Measurements from ENCODE around the gene CLEC2D. TPM values are rescaled to one million over a fixed set of nuclear protein-coding genes. Genes with fewer than 3 reads are reported as not detected.

CLEC2D gene
- total and polyA plus RNA-seq, 10 of the 15 experiments (the other 5 are each of a cell fraction or from before 2014, with no cell fraction given) = 4.6 to 29.8 (median 16.0) TPM

GRCh38 chr12:9626291-9626690 lies 43.2 kb upstream of the CLEC2D start:
- Histone ChIP-seq H3K9me3 (replicated peaks; ENCODE audit: control insufficient read depth, insufficient read depth, low read length) (no peaks in the 10 kb centered on the region; the same call in 2 of the 3 replicates), H4K20me1 (ENCODE audit: control insufficient read depth, insufficient read depth) (no peaks in the 10 kb centered on the region), H2AFZ (ENCODE audit: control insufficient read depth, low read depth, low read length) (no peak overlapping the region), H3K4me2 (ENCODE audit: control insufficient read depth, insufficient read depth) (no peak overlapping the region), H3K4me3 (no peak overlapping the region), H3K9ac (ENCODE audit: control insufficient read depth, insufficient read depth, low read length) (no peak overlapping the region), H3K36me3 (ENCODE audit: control insufficient read depth in 2 of 2, insufficient read depth in 2 of 2, low read length in 1 of 2) (no peaks in the 10 kb centered on the region), H3K4me1 (ENCODE audit: control insufficient read depth, insufficient read depth, low read length) (no peaks in the 10 kb centered on the region), H3K79me2 (ENCODE audit: control insufficient read depth, insufficient read depth, low read length) (no peaks in the 10 kb centered on the region), H3K27ac (ENCODE audit: control insufficient read depth, insufficient read depth) (no peak overlapping the region), H3K27me3 (replicated peaks in 1 of 2; ENCODE audit: control insufficient read depth in 2 of 2, insufficient read depth in 2 of 2, low read length in 1 of 2) (no peaks in the 10 kb centered on the region)
- CTCF ChIA-PET = interaction anchor here (1.5 to 2.4 kb wide), 3 partner anchors 10 to 294 kb away, joined by 4 to 8 read pairs (median 6); no protein-coding TSS in a partner anchor
- no peak for TF ChIP-seq PML (IDR thresholded peaks at IDR 0.05; ENCODE audit: low read length)
- TF ChIP-seq RUNX3 (IDR thresholded peaks at IDR 0.05; ENCODE audit: low read length) = peak; percentile 66
- no peak for TF ChIP-seq SMARCA5 (IDR thresholded peaks at IDR 0.05)
- intact Hi-C loops (cut with micrococcal nuclease; ENCODE audit: unreplicated experiment) (no loop called here), in situ Hi-C loops (cut with MboI) (no loop called here)
- POLR2A ChIA-PET = no interaction called here
- FAIRE-seq (no peak), ATAC-seq (no peak), DNase-seq (ENCODE audit: low read depth, low spot score) (no peak)
- SMC1A ChIA-PET (ENCODE audit: uncharacterized antibody, unreplicated experiment) = no interaction called here
- no TSS peak for BruUV-seq (replicated peaks)
- RAD21 ChIA-PET (ENCODE audit: unreplicated experiment) = no interaction called here

- Histone ChIP-seq H3K4me1 (ENCODE audit: control insufficient read depth, insufficient read depth, low read length) (no peaks in the 10 kb centered on the region), H3K9me3 (replicated peaks; ENCODE audit: control insufficient read depth, insufficient read depth, low read length) (no peaks in the 10 kb centered on the region; the same call in 2 of the 3 replicates), H3K27me3 (replicated peaks in 1 of 2; ENCODE audit: control insufficient read depth in 2 of 2, insufficient read depth in 2 of 2, low read length in 1 of 2) (no peaks in the 10 kb centered on the region), H3K79me2 (ENCODE audit: control insufficient read depth, insufficient read depth, low read length) (no peaks in the 10 kb centered on the region), H4K20me1 (ENCODE audit: control insufficient read depth, insufficient read depth) (no peaks in the 10 kb centered on the region), H3K4me2 (ENCODE audit: control insufficient read depth, insufficient read depth) (no peak overlapping the region), H3K36me3 (ENCODE audit: control insufficient read depth in 2 of 2, insufficient read depth in 2 of 2, low read length in 1 of 2) (no peaks in the 10 kb centered on the region), H3K9ac (ENCODE audit: control insufficient read depth, insufficient read depth, low read length) (no peak overlapping the region), H3K27ac (ENCODE audit: control insufficient read depth, insufficient read depth) (no peak overlapping the region), H3K4me3 (no peak overlapping the region), H2AFZ (ENCODE audit: control insufficient read depth, low read depth, low read length) (no peak overlapping the region)
- ChIA-PET CTCF (interaction anchor here (1.5 to 2.4 kb wide), 2 partner anchors 11 to 294 kb away, joined by 4 to 6 read pairs; no protein-coding TSS in a partner anchor), POLR2A (no interaction called here), SMC1A (ENCODE audit: uncharacterized antibody, unreplicated experiment) (interaction anchor here (1.0 kb wide), 1 partner anchor 294 kb away, joined by 4 read pairs; no protein-coding TSS in a partner anchor), RAD21 (ENCODE audit: unreplicated experiment) (no interaction called here)
- DNase-seq (ENCODE audit: low read depth, low spot score) = no peak
- WGBS (ENCODE audit: insufficient coverage, insufficient replicate concordance, low lambda C conversion rate, missing lambda C conversion rate) = 0% methylated on average over 2 of the region's 2 CpGs
- no TSS peak for BruUV-seq (replicated peaks)
- intact Hi-C loops (cut with micrococcal nuclease; ENCODE audit: unreplicated experiment) (no loop called here), in situ Hi-C loops (cut with MboI) (no loop called here)
- ATAC-seq = no peak
- no peak for FAIRE-seq
- TF ChIP-seq NFXL1 (IDR thresholded peaks at IDR 0.05; ENCODE audit: borderline replicate concordance) (no peak), ZZZ3 (IDR thresholded peaks at IDR 0.05; ENCODE audit: control insufficient read depth, insufficient read length, low read depth) (no peak), IRF4 (IDR thresholded peaks at IDR 0.05; ENCODE audit: low read depth, low read length) (no peak), KAT2A (conservative IDR thresholded peaks at IDR 0.05; ENCODE audit: control insufficient read depth, low read depth, low read length) (no peak), ASH2L (IDR thresholded peaks at IDR 0.05; ENCODE audit: borderline replicate concordance, low read depth) (no peak), CHD4 (IDR thresholded peaks at IDR 0.05) (no peak), DPF2 (IDR thresholded peaks at IDR 0.05) (no peak), SREBF1 (IDR thresholded peaks at IDR 0.05; ENCODE audit: low read length) (no peak), MYC (IDR thresholded peaks at IDR 0.05; ENCODE audit: insufficient read depth, insufficient read length, insufficient replicate concordance, low read length, severe bottlenecking) (no peak), RAD21 (IDR thresholded peaks at IDR 0.05; ENCODE audit: insufficient read depth, low read depth, low read length) (no peak), BMI1 (IDR thresholded peaks at IDR 0.05; ENCODE audit: borderline replicate concordance) (no peak)
- TF ChIP-seq, protein P1, sequence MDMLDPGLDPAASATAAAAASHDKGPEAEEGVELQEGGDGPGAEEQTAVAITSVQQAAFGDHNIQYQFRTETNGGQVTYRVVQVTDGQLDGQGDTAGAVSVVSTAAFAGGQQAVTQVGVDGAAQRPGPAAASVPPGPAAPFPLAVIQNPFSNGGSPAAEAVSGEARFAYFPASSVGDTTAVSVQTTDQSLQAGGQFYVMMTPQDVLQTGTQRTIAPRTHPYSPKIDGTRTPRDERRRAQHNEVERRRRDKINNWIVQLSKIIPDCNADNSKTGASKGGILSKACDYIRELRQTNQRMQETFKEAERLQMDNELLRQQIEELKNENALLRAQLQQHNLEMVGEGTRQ (IDR thresholded peaks at IDR 0.05; ENCODE audit: borderline replicate concordance, low read depth, low read length) = no peak
- TF ChIP-seq, protein P2, sequence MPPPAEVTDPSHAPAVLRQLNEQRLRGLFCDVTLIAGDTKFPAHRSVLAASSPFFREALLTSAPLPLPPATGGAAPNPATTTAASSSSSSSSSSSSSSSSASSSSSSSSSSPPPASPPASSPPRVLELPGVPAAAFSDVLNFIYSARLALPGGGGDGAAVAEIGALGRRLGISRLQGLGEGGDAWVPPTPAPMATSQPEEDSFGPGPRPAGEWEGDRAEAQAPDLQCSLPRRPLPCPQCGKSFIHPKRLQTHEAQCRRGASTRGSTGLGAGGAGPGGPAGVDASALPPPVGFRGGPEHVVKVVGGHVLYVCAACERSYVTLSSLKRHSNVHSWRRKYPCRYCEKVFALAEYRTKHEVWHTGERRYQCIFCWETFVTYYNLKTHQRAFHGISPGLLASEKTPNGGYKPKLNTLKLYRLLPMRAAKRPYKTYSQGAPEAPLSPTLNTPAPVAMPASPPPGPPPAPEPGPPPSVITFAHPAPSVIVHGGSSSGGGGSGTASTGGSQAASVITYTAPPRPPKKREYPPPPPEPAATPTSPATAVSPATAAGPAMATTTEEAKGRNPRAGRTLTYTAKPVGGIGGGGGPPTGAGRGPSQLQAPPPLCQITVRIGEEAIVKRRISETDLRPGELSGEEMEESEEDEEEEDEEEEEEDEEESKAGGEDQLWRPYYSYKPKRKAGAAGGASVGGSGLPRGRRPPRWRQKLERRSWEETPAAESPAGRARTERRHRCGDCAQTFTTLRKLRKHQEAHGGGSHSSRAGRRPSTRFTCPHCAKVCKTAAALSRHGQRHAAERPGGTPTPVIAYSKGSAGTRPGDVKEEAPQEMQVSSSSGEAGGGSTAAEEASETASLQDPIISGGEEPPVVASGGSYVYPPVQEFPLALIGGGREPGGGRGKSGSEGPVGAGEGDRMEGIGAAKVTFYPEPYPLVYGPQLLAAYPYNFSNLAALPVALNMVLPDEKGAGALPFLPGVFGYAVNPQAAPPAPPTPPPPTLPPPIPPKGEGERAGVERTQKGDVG (CRISPR knock-in tag; IDR thresholded peaks at IDR 0.05) = no peak
Measured at GRCh38 chr12:9626821-9627220, 42.7 kb upstream of the CLEC2D start.

Measured in GM12878 (cell line).